Small intestine (tissue), 4 donors: ENCODE data around the gene LMAN2L. TPM values are rescaled to one million over a fixed set of nuclear protein-coding genes. Genes with fewer than 3 reads are reported as not detected.

ENCODE experiments used
- polyA plus RNA-seq, 4 donors: library from polyadenylated mRNA; stranded (reverse) in 3 of 4; unstranded in 1 of 4; fragments of 200-250 nt in 3 of 4; fragments of 120-200 nt in 1 of 4; gene quantifications; one replicate each; pipeline versions ENCODE4 v1.2.1 to v1.2.3, GENCODE V29; 2013
- donor health status: healthy with polysubstance abuse.
- donor health status: Bipolar disorder and iron deficiency.
- donor health status: healthy.

The LMAN2L gene
- polyA plus RNA-seq, 4 donors: 3.5 to 31.1 (median 8.3) TPM

Other genes with a start within 250 kb of the LMAN2L start
- gene NEURL3, start 234.7 kb downstream of the LMAN2L start, polyA plus RNA-seq: 1 to 10 TPM in 3 of 4 donors, under 1 TPM in 1; 0.61 to 6.2 (median 3.1) TPM
- gene ARID5A, start 203.3 kb downstream of the LMAN2L start, polyA plus RNA-seq: 10 to 100 TPM in 1 of 4 donors, 1 to 10 TPM in 3; 2.9 to 15.2 (median 7.8) TPM
- 10 to 100 TPM; 13.5 to 39.7 (median 18.0) TPM for gene KANSL3, start 101.8 kb downstream of the LMAN2L start, polyA plus RNA-seq
- 1 to 10 TPM in 1 of 4 donors, under 1 TPM in 1, not detected in 2; 0.09 to 1.2 TPM for gene FER1L5, start 97.3 kb downstream of the LMAN2L start, polyA plus RNA-seq
- gene CNNM4, start 20.8 kb upstream of the LMAN2L start, polyA plus RNA-seq: 10 to 100 TPM in 2 of 4 donors, 1 to 10 TPM in 2; 1.6 to 30.0 (median 6.8) TPM
- gene CNNM3, start 76.2 kb upstream of the LMAN2L start, polyA plus RNA-seq: 10 to 100 TPM in 2 of 4 donors, 1 to 10 TPM in 2; 5.7 to 36.8 (median 11.3) TPM
- 1 to 10 TPM; 2.2 to 4.0 (median 3.2) TPM for gene ANKRD23, start 104.0 kb upstream of the LMAN2L start, polyA plus RNA-seq
- gene ANKRD39, start 118.0 kb upstream of the LMAN2L start, polyA plus RNA-seq: 10 to 100 TPM in 3 of 4 donors, 1 to 10 TPM in 1; 9.3 to 23.0 (median 16.5) TPM
- gene SEMA4C, start 130.0 kb upstream of the LMAN2L start, polyA plus RNA-seq: 10 to 100 TPM in 2 of 4 donors, 1 to 10 TPM in 1, under 1 TPM in 1; 0.45 to 26.8 (median 11.2) TPM
- under 1 TPM in 2 of 4 donors, not detected in 2; 0.27 to 0.34 TPM for gene FAM178B, start 246.5 kb upstream of the LMAN2L start, polyA plus RNA-seq